GM19463 (cell line): ENCODE results near the gene ZIC3.
"Not testable (repeated sequence)": the region's sequence is repeated elsewhere in the genome, so short reads cannot be mapped to it uniquely, and the experiment has no call there.

Experiments
- ATAC-seq: cut with Tn5 transposase; IDR thresholded peaks from one replicate; pipeline ENCODE4 v1.9.1; 2021; ENCODE audit warnings: mild to moderate bottlenecking, moderate library complexity; ENCODE audit not compliant: unreplicated experiment

The ZIC3 gene

GRCh38 chrX:137565921-137566745 lies at the start of gene ZIC3:
ZIC3 (plus strand) TSS chrX:137566127; CDS start chrX:137566692, 565 bp downstream.
- ATAC-seq, result no peak

- no peak for ATAC-seq
Measured at GRCh38 chrX:137519459-137519858, 46.5 kb upstream of the ZIC3 start.

- no peak for ATAC-seq
Measured at GRCh38 chrX:137545711-137546651, 19.9 kb upstream of the ZIC3 start.

GRCh38 chrX:137547291-137547690 lies 18.6 kb upstream of the ZIC3 start:
- ATAC-seq, result no peak

- no peak for ATAC-seq
Measured at GRCh38 chrX:137548261-137548660, 17.7 kb upstream of the ZIC3 start.

- no peak for ATAC-seq
Measured at GRCh38 chrX:137549073-137549472, 16.9 kb upstream of the ZIC3 start.

GRCh38 chrX:137549851-137550664 lies 15.9 kb upstream of the ZIC3 start:
- ATAC-seq, result no peak

- ATAC-seq, result no peak
Measured at GRCh38 chrX:137550665-137551261, 15.2 kb upstream of the ZIC3 start.

GRCh38 chrX:137552098-137552497 lies 13.8 kb upstream of the ZIC3 start:
- ATAC-seq, result not testable (repeated sequence)

GRCh38 chrX:137562096-137562495 lies 3.8 kb upstream of the ZIC3 start:
- ATAC-seq, result no peak

GRCh38 chrX:137563681-137564651 lies 2.0 kb upstream of the ZIC3 start:
- ATAC-seq, result no peak

- no peak for ATAC-seq
Measured at GRCh38 chrX:137565318-137565904, 516 bp upstream of the ZIC3 start.

GRCh38 chrX:137566746-137567679 lies 1.1 kb downstream of the ZIC3 start:
- no peak for ATAC-seq

- no peak for ATAC-seq
Measured at GRCh38 chrX:137567682-137568232, 1.8 kb downstream of the ZIC3 start.

GRCh38 chrX:137568741-137569469 lies 3.0 kb downstream of the ZIC3 start:
- ATAC-seq, result no peak

- ATAC-seq, result no peak
Measured at GRCh38 chrX:137569470-137569891, 3.6 kb downstream of the ZIC3 start.
